Transverse colon (tissue), 3 donors: ENCODE results near the gene RPIA.

Source experiments
- EP300 ChIP-seq: sonication (generic); formaldehyde crosslinking; IDR thresholded peaks from one replicate; pipeline ENCODE4 v1.6.1; 2017; ENCODE audit warnings: antibody characterized with exemption, low read depth
- TF ChIP-seq, protein P1 (sequence below), 5 experiments: fragments of 200-600 bp in 3 of 5; fragments of 450-650 bp in 2 of 5; sonication (generic) in 3 of 5; IDR thresholded peaks; 1 replicate in 2 of 5; 2 replicates in 3 of 5; pipeline ENCODE4 v1.5.1; 2016 to 2017; ENCODE audit warnings: antibody characterized with exemption in 5 of 5, inconsistent platforms in 3 of 5, mild to moderate bottlenecking in 2 of 5, moderate library complexity in 1 of 5

DNA sequence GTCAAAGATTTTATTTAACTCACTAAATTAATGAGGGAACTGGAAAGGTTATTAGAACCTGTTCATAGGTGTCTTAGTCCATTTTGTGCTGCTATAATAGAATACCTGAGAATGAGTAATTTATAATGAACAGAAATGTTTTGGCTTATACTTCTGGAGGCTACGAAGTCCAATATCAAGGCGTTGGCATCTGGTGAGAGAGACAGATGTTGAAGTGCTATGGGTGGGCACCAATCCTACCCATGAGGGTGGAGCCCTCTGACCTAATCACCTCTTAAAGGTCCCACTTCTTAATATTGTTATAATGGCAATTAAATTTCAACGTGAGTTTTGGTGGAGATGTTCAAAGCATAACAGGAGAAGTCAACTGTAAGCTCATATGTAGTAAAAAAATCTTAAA lies 5.1 kb downstream of the RPIA start:
- TF ChIP-seq EP300, result no peak
- TF ChIP-seq, protein P1, sequence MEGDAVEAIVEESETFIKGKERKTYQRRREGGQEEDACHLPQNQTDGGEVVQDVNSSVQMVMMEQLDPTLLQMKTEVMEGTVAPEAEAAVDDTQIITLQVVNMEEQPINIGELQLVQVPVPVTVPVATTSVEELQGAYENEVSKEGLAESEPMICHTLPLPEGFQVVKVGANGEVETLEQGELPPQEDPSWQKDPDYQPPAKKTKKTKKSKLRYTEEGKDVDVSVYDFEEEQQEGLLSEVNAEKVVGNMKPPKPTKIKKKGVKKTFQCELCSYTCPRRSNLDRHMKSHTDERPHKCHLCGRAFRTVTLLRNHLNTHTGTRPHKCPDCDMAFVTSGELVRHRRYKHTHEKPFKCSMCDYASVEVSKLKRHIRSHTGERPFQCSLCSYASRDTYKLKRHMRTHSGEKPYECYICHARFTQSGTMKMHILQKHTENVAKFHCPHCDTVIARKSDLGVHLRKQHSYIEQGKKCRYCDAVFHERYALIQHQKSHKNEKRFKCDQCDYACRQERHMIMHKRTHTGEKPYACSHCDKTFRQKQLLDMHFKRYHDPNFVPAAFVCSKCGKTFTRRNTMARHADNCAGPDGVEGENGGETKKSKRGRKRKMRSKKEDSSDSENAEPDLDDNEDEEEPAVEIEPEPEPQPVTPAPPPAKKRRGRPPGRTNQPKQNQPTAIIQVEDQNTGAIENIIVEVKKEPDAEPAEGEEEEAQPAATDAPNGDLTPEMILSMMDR (IDR thresholded peaks at IDR 0.05), result no peak
